A673 (cell line): ENCODE measurements around the gene M6PR. TPM values are rescaled to one million over a fixed set of nuclear protein-coding genes. Genes with fewer than 3 reads are reported as not detected.

ENCODE experiments used
- BruUV-seq: library from RNA; stranded (reverse); fragments of 400-500 nt; replicated peaks from 2 replicates; lab custom pipeline; 2021; lab: Mats Ljungman, UMichigan
- CTCF ChIA-PET: fragments of 300-600 bp; sonication (Branson Sonifier 250); formaldehyde crosslinking; loops from one replicate; lab custom pipeline; 2022; ENCODE audit warnings: antibody characterized with exemption; lab: Charles Lee
- POLR2A ChIA-PET: fragments of 300-600 bp; sonication (Branson Sonifier 250); formaldehyde crosslinking; loops from one replicate; lab custom pipeline; 2022; ENCODE audit warnings: antibody characterized with exemption; ENCODE audit not compliant: low non-redundant PET; lab: Charles Lee
- DNase-seq: peaks from one replicate; pipeline ENCODE4 v3.0.0-alpha.2; 2015; ENCODE audit warnings: low spot score
- H3K27ac ChIP-seq: fragments of 200-600 bp; sonication (generic); 2 replicates; pipeline ENCODE4 v1.5.1; 2016; ENCODE audit warnings: mixed run types, low read depth, mild to moderate bottlenecking, mixed read lengths, antibody characterized with exemption, low read length; ENCODE audit not compliant: poor library complexity, severe bottlenecking
- H3K27me3 ChIP-seq: fragments of 200-600 bp; sonication (generic); replicated peaks from 2 replicates; pipeline ENCODE4 v1.6.1; 2017; ENCODE audit warnings: mixed run types, low read depth, mild to moderate bottlenecking, mixed read lengths, antibody characterized with exemption, low read length; ENCODE audit not compliant: insufficient read depth, poor library complexity
- H3K36me3 ChIP-seq: fragments of 200-600 bp; sonication (generic); 2 replicates; pipeline ENCODE4 v1.6.1; 2016; ENCODE audit warnings: mixed run types, mild to moderate bottlenecking, mixed read lengths, antibody characterized with exemption, low read length; ENCODE audit not compliant: insufficient read depth, poor library complexity, severe bottlenecking
- H3K4me1 ChIP-seq: fragments of 200-600 bp; sonication (generic); 2 replicates; pipeline ENCODE4 v1.6.1; 2017; ENCODE audit warnings: mixed run types, mild to moderate bottlenecking, mixed read lengths, antibody characterized with exemption, low read length; ENCODE audit not compliant: insufficient read depth, poor library complexity, severe bottlenecking
- H3K4me3 ChIP-seq: fragments of 200-600 bp; sonication (generic); 2 replicates; pipeline ENCODE4 v1.5.1; 2016; ENCODE audit warnings: low read depth, mixed run types, mild to moderate bottlenecking, mixed read lengths, low read length; ENCODE audit not compliant: poor library complexity, severe bottlenecking
- H3K9me3 ChIP-seq: fragments of 200-600 bp; sonication (generic); 2 replicates; pipeline ENCODE4 v1.6.1; 2016; ENCODE audit warnings: mixed run types, low read depth, mild to moderate bottlenecking, mixed read lengths, antibody characterized with exemption, low read length; ENCODE audit not compliant: poor library complexity, severe bottlenecking
- EZH2 ChIP-seq: fragments of 200-600 bp; sonication (generic); IDR thresholded peaks from 2 replicates; pipeline ENCODE4 v1.6.1; 2017; ENCODE audit warnings: borderline replicate concordance, low read depth, mild to moderate bottlenecking, mixed read lengths, antibody characterized with exemption, low read length; ENCODE audit not compliant: poor library complexity, severe bottlenecking
- intact Hi-C: fragments of 100-400 bp; cut with micrococcal nuclease; formaldehyde crosslinking; loops from one replicate; pipeline ENCODE4 v1.10.0; 2022; ENCODE audit not compliant: unreplicated experiment
- total RNA-seq: library from RNA; stranded (reverse); gene quantifications from 2 replicates; pipeline ENCODE4 v1.2.3, GENCODE V29; 2021
- TF ChIP-seq, protein P1 (sequence below): fragments of 300-800, 200-600 bp; sonication (generic); conservative IDR thresholded peaks from 2 replicates; pipeline ENCODE4 v1.5.1; 2017; ENCODE audit warnings: low read depth, mild to moderate bottlenecking, antibody characterized with exemption, low read length, moderate library complexity, mixed read lengths

The M6PR gene
- total RNA-seq, 1 experiment from 2014 or later: 160 TPM

DNA sequence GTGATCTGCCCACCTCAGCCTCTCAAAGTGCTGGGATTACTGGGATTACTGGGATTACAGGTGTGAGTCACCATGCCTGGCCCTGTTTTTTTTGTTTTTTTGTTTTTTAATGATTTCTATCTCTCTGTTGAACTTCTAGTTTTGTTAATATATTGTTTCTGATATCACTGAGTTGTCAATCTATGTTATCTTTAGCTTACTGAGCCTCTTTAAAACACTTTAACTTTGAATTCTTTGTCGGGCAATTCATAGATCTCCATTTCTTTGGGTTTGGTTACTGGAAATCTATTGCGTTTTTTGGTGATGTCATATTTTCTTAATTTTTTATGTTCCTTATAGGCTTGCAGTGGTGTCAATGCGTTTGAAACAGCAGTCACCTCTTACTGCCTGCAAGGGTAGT is 30.7 kb upstream of the M6PR start:
- no peaks in the 10 kb centered on the region for H3K36me3 ChIP-seq
- intact Hi-C loops: no loop called here
- POLR2A ChIA-PET: no interaction called here

DNA sequence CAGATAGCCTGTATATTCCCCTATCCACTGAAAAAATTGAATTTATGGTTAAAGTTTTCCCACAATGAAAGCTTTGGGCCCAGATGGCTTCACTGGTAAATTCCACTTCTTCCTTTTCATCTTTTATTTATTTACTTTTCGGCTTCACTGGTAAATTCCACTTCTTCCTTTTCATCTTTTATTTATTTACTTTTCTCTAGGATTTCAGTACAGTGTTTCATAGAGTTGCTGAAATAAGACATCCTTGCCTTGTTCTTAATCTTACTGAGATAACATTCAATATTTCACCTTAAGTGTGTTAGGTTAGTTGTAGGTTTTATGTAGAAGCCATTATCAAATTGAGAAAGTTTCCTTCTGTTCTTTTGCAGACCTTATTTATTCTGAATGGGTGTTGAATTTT is 21.0 kb upstream of the M6PR start:
- Histone ChIP-seq H3K27me3 (no peaks in the 10 kb centered on the region), H3K36me3 (no peaks in the 10 kb centered on the region), H3K4me3 (no peak overlapping the region), H3K4me1 (no peaks in the 10 kb centered on the region), H3K27ac (no peak overlapping the region), H3K9me3 (peaks cover 11% of the 10 kb centered on the region)
- BruUV-seq: no TSS peak
- DNase-seq: no peak
- CTCF ChIA-PET: no interaction called here
- intact Hi-C loops: no loop called here
- POLR2A ChIA-PET: no interaction called here
- TF ChIP-seq, protein P1, sequence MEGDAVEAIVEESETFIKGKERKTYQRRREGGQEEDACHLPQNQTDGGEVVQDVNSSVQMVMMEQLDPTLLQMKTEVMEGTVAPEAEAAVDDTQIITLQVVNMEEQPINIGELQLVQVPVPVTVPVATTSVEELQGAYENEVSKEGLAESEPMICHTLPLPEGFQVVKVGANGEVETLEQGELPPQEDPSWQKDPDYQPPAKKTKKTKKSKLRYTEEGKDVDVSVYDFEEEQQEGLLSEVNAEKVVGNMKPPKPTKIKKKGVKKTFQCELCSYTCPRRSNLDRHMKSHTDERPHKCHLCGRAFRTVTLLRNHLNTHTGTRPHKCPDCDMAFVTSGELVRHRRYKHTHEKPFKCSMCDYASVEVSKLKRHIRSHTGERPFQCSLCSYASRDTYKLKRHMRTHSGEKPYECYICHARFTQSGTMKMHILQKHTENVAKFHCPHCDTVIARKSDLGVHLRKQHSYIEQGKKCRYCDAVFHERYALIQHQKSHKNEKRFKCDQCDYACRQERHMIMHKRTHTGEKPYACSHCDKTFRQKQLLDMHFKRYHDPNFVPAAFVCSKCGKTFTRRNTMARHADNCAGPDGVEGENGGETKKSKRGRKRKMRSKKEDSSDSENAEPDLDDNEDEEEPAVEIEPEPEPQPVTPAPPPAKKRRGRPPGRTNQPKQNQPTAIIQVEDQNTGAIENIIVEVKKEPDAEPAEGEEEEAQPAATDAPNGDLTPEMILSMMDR: no peak
- TF ChIP-seq EZH2: no peak

More for the DNA sequence above, 30.7 kb upstream of the M6PR start:
- no peak overlapping the region for H3K4me3 ChIP-seq
- DNase-seq: no peak
- BruUV-seq: no TSS peak
- no peak overlapping the region for H3K27ac ChIP-seq
- CTCF ChIA-PET: no interaction called here
- H3K4me1 ChIP-seq: no peaks in the 10 kb centered on the region
- H3K9me3 ChIP-seq: no peaks in the 10 kb centered on the region
- H3K27me3 ChIP-seq: no peaks in the 10 kb centered on the region
- TF ChIP-seq, protein P1: no peak
- TF ChIP-seq EZH2: no peak

DNA sequence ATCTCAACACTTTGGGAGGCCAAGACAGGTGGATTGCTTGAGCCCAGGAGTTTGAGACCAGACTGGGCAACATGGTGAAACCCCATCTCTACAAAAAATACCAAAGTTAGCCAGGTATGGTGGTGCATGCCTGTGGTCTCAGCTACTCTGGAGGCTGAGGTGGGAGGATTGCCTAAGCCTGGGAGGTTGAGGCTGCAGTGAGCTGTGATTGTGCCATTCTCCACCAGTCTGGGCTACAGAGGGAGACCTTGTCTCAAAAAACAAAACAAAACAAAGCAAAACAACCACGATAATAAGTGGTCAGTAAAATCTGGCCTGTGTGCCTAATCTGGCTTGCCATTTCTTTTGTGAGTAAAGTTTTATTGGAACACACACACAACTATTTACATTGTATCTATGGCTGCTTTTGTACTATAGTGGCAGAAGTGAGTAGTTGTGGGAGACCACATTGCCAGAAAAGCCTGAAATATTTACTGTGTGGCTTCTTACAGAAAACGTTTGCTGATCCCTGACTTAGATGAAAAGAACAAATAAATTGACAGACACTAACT is 20.5 kb upstream of the M6PR start:
- Histone ChIP-seq H3K36me3 (no peaks in the 10 kb centered on the region), H3K9me3 (peaks cover 11% of the 10 kb centered on the region), H3K27me3 (no peaks in the 10 kb centered on the region), H3K4me3 (no peak overlapping the region), H3K27ac (no peak overlapping the region), H3K4me1 (no peaks in the 10 kb centered on the region)
- CTCF ChIA-PET: no interaction called here
- POLR2A ChIA-PET: no interaction called here
- intact Hi-C loops: no loop called here
- TF ChIP-seq, protein P1: no peak
- TF ChIP-seq EZH2: no peak
- no TSS peak for BruUV-seq
- DNase-seq: no peak
